ENCODE measurements around the gene RCL1. TPM values are rescaled to one million over a fixed set of nuclear protein-coding genes. Genes with fewer than 3 reads are reported as not detected.
"Not testable (repeated sequence)": the region's sequence is repeated elsewhere in the genome, so short reads cannot be mapped to it uniquely, and the experiment has no call there.

RCL1 gene
- polyA plus RNA-seq, 2 donors, result 8.5 to 10.8 TPM

DNA sequence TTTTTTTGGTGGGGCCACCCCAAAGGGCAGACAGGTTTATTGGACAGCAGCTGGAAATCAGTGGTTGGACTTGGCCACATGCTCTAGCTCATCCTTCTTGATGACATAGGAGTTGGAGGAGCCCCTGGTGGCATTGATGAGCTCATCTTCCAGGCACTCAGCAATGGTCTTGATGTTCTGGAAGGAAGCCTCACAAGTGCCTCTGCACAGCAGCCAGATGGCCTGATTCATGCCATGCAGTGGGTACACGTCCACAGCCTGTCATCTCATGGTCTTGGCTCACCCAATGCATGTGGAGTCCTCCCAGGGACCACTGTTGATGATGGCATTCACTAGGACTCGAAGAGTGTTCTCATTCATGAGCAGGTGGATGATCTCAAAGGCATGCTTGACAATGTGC is 11.3 kb upstream of the RCL1 start:
- 65 to 80% methylated on average over 2 of the region's 2 CpGs for WGBS, 2 donors
- Histone ChIP-seq H3K27ac (ENCODE audit: low read depth in 2 of 2, low read length in 1 of 2) (no peak overlapping the region), H3K9me3 (ENCODE audit: control insufficient read depth in 2 of 2, insufficient read depth in 1 of 2, low read depth in 1 of 2, low read length in 1 of 2) (no peaks in the 10 kb centered on the region), H3K4me1 (ENCODE audit: control insufficient read depth in 2 of 2, insufficient read depth in 2 of 2, low read length in 1 of 2) (peaks cover 0 to 1% of the 10 kb centered on the region in 2 donors), H3K4me3 (ENCODE audit: low read depth in 1 of 2, low read length in 2 of 2) (no peak overlapping the region), H3K27me3 (ENCODE audit: control insufficient read depth in 1 of 2, insufficient read depth in 2 of 2, low read length in 2 of 2) (no peaks in the 10 kb centered on the region), H3K36me3 (ENCODE audit: control insufficient read depth in 2 of 2, insufficient read depth in 2 of 2, low read length in 1 of 2) (no peaks in the 10 kb centered on the region)

DNA sequence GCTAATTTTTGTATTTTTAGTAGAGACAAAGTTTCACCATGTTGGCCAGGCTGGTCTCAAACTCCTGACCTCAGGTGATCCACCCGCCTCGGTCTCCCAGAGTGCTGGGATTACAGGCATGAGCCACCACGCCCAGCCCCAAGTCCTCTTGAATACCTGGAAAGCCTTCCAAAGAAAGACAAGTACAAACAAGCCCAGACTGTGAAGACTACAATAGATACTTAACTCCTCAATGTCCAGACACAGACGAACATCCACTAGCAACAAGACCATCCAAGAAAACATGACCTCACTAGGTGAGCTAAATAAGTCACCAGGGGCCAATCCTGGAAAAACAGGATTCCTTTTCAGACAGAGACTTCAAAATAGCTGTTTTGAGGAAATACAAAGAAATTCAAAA is 9.6 kb upstream of the RCL1 start:
- not testable (repeated sequence) for H3K4me3 ChIP-seq (ENCODE audit: low read depth in 1 of 2, low read length in 2 of 2); H3K27me3 ChIP-seq (ENCODE audit: control insufficient read depth in 1 of 2, insufficient read depth in 2 of 2, low read length in 2 of 2); H3K9me3 ChIP-seq (ENCODE audit: control insufficient read depth in 2 of 2, insufficient read depth in 1 of 2, low read depth in 1 of 2, low read length in 1 of 2); H3K36me3 ChIP-seq (ENCODE audit: control insufficient read depth in 2 of 2, insufficient read depth in 2 of 2, low read length in 1 of 2); H3K27ac ChIP-seq (ENCODE audit: low read depth in 2 of 2, low read length in 1 of 2); H3K4me1 ChIP-seq (ENCODE audit: control insufficient read depth in 2 of 2, insufficient read depth in 2 of 2, low read length in 1 of 2)
- WGBS, 2 donors, result 56 to 66% methylated on average over 4 of the region's 4 CpGs

GRCh38 chr9:4784403-4784802 is 8.3 kb upstream of the RCL1 start:
- Histone ChIP-seq H3K4me1 (ENCODE audit: control insufficient read depth in 2 of 2, insufficient read depth in 2 of 2, low read length in 1 of 2) (peaks cover 0 to 1% of the 10 kb centered on the region in 2 donors), H3K9me3 (ENCODE audit: control insufficient read depth in 2 of 2, insufficient read depth in 1 of 2, low read depth in 1 of 2, low read length in 1 of 2) (no peaks in the 10 kb centered on the region), H3K27me3 (ENCODE audit: control insufficient read depth in 1 of 2, insufficient read depth in 2 of 2, low read length in 2 of 2) (no peaks in the 10 kb centered on the region), H3K4me3 (ENCODE audit: low read depth in 1 of 2, low read length in 2 of 2) (no peak overlapping the region), H3K36me3 (ENCODE audit: control insufficient read depth in 2 of 2, insufficient read depth in 2 of 2, low read length in 1 of 2) (no peaks in the 10 kb centered on the region), H3K27ac (ENCODE audit: low read depth in 2 of 2, low read length in 1 of 2) (no peak overlapping the region)
- 72 to 73% methylated on average over 2 of the region's 2 CpGs for WGBS, 2 donors

DNA sequence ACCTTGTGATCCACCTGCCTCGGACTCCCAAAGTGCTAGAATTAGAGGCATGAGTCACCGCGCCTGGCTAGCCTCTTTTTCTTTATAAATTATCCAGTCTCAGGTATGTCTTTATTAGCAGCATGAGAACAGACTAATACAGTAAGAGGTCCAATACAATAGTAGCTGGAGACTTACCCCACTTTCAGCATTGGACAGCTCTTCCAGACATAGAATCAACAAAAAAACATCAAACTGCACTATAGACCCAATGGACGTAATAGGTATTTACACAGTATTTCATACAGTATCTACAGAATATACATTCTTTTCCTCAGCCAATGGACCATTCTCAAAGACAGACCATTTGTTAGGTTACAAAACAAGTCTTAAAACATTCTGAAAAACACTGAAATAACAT is 6.1 kb upstream of the RCL1 start:
- H3K27ac ChIP-seq (ENCODE audit: low read depth in 2 of 2, low read length in 1 of 2), result no peak overlapping the region
- H3K4me3 ChIP-seq (ENCODE audit: low read depth in 1 of 2, low read length in 2 of 2), result no peak overlapping the region
- no peaks in the 10 kb centered on the region for H3K9me3 ChIP-seq (ENCODE audit: control insufficient read depth in 2 of 2, insufficient read depth in 1 of 2, low read depth in 1 of 2, low read length in 1 of 2)
- WGBS, 2 donors, result 92 to 96% methylated on average over 4 of the region's 4 CpGs
- no peaks in the 10 kb centered on the region for H3K36me3 ChIP-seq (ENCODE audit: control insufficient read depth in 2 of 2, insufficient read depth in 2 of 2, low read length in 1 of 2)
- peaks cover 0 to under 1% of the 10 kb centered on the region in 2 donors for H3K4me1 ChIP-seq (ENCODE audit: control insufficient read depth in 2 of 2, insufficient read depth in 2 of 2, low read length in 1 of 2)
- no peaks in the 10 kb centered on the region for H3K27me3 ChIP-seq (ENCODE audit: control insufficient read depth in 1 of 2, insufficient read depth in 2 of 2, low read length in 2 of 2)

GRCh38 chr9:4787876-4788275 is 4.9 kb upstream of the RCL1 start:
- WGBS, 2 donors, result 60 to 98% methylated on average over 1 of the region's 1 CpG
- Histone ChIP-seq H3K27me3 (ENCODE audit: control insufficient read depth in 1 of 2, insufficient read depth in 2 of 2, low read length in 2 of 2) (no peaks in the 10 kb centered on the region), H3K4me3 (ENCODE audit: low read depth in 1 of 2, low read length in 2 of 2) (no peak overlapping the region), H3K4me1 (ENCODE audit: control insufficient read depth in 2 of 2, insufficient read depth in 2 of 2, low read length in 1 of 2) (peaks cover 0 to 4% of the 10 kb centered on the region in 2 donors), H3K9me3 (ENCODE audit: control insufficient read depth in 2 of 2, insufficient read depth in 1 of 2, low read depth in 1 of 2, low read length in 1 of 2) (no peaks in the 10 kb centered on the region), H3K27ac (ENCODE audit: low read depth in 2 of 2, low read length in 1 of 2) (no peak overlapping the region), H3K36me3 (ENCODE audit: control insufficient read depth in 2 of 2, insufficient read depth in 2 of 2, low read length in 1 of 2) (no peaks in the 10 kb centered on the region)

GRCh38 chr9:4788703-4789102 is 4.0 kb upstream of the RCL1 start:
- Histone ChIP-seq H3K4me3 (ENCODE audit: low read depth in 1 of 2, low read length in 2 of 2) (no peak overlapping the region), H3K36me3 (ENCODE audit: control insufficient read depth in 2 of 2, insufficient read depth in 2 of 2, low read length in 1 of 2) (no peaks in the 10 kb centered on the region), H3K27ac (ENCODE audit: low read depth in 2 of 2, low read length in 1 of 2) (no peak overlapping the region), H3K4me1 (ENCODE audit: control insufficient read depth in 2 of 2, insufficient read depth in 2 of 2, low read length in 1 of 2) (peaks cover 0 to 4% of the 10 kb centered on the region in 2 donors), H3K9me3 (ENCODE audit: control insufficient read depth in 2 of 2, insufficient read depth in 1 of 2, low read depth in 1 of 2, low read length in 1 of 2) (no peaks in the 10 kb centered on the region), H3K27me3 (ENCODE audit: control insufficient read depth in 1 of 2, insufficient read depth in 2 of 2, low read length in 2 of 2) (no peaks in the 10 kb centered on the region)
- WGBS, 2 donors, result 69 to 74% methylated on average over 5 of the region's 6 CpGs

- peaks cover 0 to 4% of the 10 kb centered on the region in 2 donors for H3K4me1 ChIP-seq (ENCODE audit: control insufficient read depth in 2 of 2, insufficient read depth in 2 of 2, low read length in 1 of 2)
- H3K9me3 ChIP-seq (ENCODE audit: control insufficient read depth in 2 of 2, insufficient read depth in 1 of 2, low read depth in 1 of 2, low read length in 1 of 2), result no peaks in the 10 kb centered on the region
- 3 to 4% methylated on average over 23 of the region's 23 CpGs for WGBS, 2 donors
- H3K36me3 ChIP-seq (ENCODE audit: control insufficient read depth in 2 of 2, insufficient read depth in 2 of 2, low read length in 1 of 2), result no peaks in the 10 kb centered on the region
- H3K27ac ChIP-seq (ENCODE audit: low read depth in 2 of 2, low read length in 1 of 2), result peak overlapping the region in 1 of 2 donors; percentile 27
- H3K27me3 ChIP-seq (ENCODE audit: control insufficient read depth in 1 of 2, insufficient read depth in 2 of 2, low read length in 2 of 2), result no peaks in the 10 kb centered on the region
- H3K4me3 ChIP-seq (ENCODE audit: low read depth in 1 of 2, low read length in 2 of 2), result peak overlapping the region; percentile 51 to 73
Observed at GRCh38 chr9:4792054-4792571, 631 bp upstream of the RCL1 start.

DNA sequence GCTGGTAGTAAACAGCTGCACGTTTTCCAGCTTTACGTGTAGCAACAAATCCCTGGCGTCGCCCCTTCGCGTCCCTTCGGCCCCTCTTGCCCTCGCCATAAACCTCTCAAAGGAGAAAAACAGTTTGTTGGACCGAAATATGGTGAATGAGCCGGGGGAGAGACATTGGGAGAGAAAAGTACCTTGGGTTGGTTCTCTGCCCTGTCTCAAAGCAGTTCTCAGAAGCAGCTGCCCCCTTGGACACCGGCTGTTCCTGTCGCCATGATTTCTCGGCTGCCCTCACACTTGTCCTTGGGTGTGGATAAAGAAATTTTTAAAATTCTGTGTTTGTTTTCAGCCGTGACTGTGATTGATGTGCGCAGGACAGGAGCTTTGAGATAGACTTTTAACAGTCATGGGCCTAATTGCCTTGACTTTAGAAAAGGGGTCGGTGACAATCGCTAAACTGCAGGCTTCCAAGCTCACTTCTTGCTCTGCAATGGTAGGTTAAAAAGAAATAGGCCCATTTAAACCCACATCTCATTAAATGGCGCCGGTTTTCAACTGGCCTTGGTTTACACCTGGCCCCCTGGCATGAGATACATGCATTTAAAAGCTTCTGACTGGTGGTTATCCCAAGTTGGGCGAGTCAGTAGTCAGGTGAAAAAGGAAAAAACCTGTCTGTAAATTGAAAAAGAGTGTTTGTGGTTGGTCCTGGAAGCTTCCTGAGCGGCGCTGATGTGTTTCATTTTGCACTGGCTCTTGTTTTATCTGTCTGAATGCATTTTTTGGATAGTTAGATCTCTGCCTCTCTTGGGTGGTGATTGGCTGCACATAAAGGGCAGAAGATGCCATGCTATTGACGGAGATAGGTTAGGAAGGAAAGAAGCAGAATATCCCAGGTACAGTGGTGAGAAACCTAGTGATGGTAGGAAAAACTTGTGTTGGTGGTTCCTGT is 983 bp downstream of the RCL1 start:
- Histone ChIP-seq H3K27ac (ENCODE audit: low read depth in 2 of 2, low read length in 1 of 2) (peak overlapping the region; percentile 80 to 84), H3K9me3 (ENCODE audit: control insufficient read depth in 2 of 2, insufficient read depth in 1 of 2, low read depth in 1 of 2, low read length in 1 of 2) (no peaks in the 10 kb centered on the region), H3K4me1 (ENCODE audit: control insufficient read depth in 2 of 2, insufficient read depth in 2 of 2, low read length in 1 of 2) (peaks cover 0 to 4% of the 10 kb centered on the region in 2 donors), H3K36me3 (ENCODE audit: control insufficient read depth in 2 of 2, insufficient read depth in 2 of 2, low read length in 1 of 2) (no peaks in the 10 kb centered on the region), H3K27me3 (ENCODE audit: control insufficient read depth in 1 of 2, insufficient read depth in 2 of 2, low read length in 2 of 2) (no peaks in the 10 kb centered on the region), H3K4me3 (ENCODE audit: low read depth in 1 of 2, low read length in 2 of 2) (peak overlapping the region; percentile 73 to 92)
- WGBS, 2 donors, result 15 to 16% methylated on average over 23 of the region's 23 CpGs

GRCh38 chr9:4794691-4795090 is 1.9 kb downstream of the RCL1 start:
- WGBS, 2 donors, result 59 to 70% methylated on average over 4 of the region's 4 CpGs
- Histone ChIP-seq H3K27me3 (ENCODE audit: control insufficient read depth in 1 of 2, insufficient read depth in 2 of 2, low read length in 2 of 2) (no peaks in the 10 kb centered on the region), H3K36me3 (ENCODE audit: control insufficient read depth in 2 of 2, insufficient read depth in 2 of 2, low read length in 1 of 2) (no peaks in the 10 kb centered on the region), H3K4me1 (ENCODE audit: control insufficient read depth in 2 of 2, insufficient read depth in 2 of 2, low read length in 1 of 2) (peaks cover 0 to 4% of the 10 kb centered on the region in 2 donors), H3K4me3 (ENCODE audit: low read depth in 1 of 2, low read length in 2 of 2) (no peak overlapping the region), H3K27ac (ENCODE audit: low read depth in 2 of 2, low read length in 1 of 2) (no peak overlapping the region), H3K9me3 (ENCODE audit: control insufficient read depth in 2 of 2, insufficient read depth in 1 of 2, low read depth in 1 of 2, low read length in 1 of 2) (no peaks in the 10 kb centered on the region)

GRCh38 chr9:4795108-4795507 is 2.4 kb downstream of the RCL1 start:
- H3K27ac ChIP-seq (ENCODE audit: low read depth in 2 of 2, low read length in 1 of 2); H3K27me3 ChIP-seq (ENCODE audit: control insufficient read depth in 1 of 2, insufficient read depth in 2 of 2, low read length in 2 of 2); H3K9me3 ChIP-seq (ENCODE audit: control insufficient read depth in 2 of 2, insufficient read depth in 1 of 2, low read depth in 1 of 2, low read length in 1 of 2); H3K36me3 ChIP-seq (ENCODE audit: control insufficient read depth in 2 of 2, insufficient read depth in 2 of 2, low read length in 1 of 2); H3K4me1 ChIP-seq (ENCODE audit: control insufficient read depth in 2 of 2, insufficient read depth in 2 of 2, low read length in 1 of 2); H3K4me3 ChIP-seq (ENCODE audit: low read depth in 1 of 2, low read length in 2 of 2): not testable (repeated sequence)
- 96 to 97% methylated on average over 10 of the region's 10 CpGs for WGBS, 2 donors

Measured in esophagus (tissue), 2 donors.